Measurements from ENCODE around the gene CRPPA.
A peak's percentile ranks its signal among the peaks of the same experiment; 100 is the strongest.

The CRPPA gene

GRCh38 chr7:16423761-16424160 is 2.4 kb upstream of the CRPPA start:
- no peak for DNase-seq (ENCODE audit: low read depth in 3 of 3)

DNA sequence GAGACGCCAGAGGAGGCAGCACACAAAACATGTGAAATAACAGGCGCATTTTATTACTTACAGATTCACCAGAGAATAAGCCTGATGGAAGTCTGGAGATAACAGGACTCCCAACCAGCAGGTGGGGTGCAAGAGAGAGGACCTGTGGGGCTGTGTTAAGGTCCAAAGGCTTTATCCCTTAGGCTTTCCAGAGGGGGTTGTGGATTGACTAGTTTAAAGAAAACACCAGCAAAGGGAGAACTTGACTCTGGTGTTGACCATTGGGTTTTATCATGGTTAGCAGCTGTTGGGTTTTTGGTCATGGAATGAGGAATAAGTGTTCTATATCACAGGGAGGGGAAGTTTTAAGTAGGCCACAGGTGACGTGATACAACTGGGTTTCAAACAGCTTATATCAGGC is 1.6 kb upstream of the CRPPA start:
- no peak for DNase-seq (ENCODE audit: low read depth in 3 of 3)

DNA sequence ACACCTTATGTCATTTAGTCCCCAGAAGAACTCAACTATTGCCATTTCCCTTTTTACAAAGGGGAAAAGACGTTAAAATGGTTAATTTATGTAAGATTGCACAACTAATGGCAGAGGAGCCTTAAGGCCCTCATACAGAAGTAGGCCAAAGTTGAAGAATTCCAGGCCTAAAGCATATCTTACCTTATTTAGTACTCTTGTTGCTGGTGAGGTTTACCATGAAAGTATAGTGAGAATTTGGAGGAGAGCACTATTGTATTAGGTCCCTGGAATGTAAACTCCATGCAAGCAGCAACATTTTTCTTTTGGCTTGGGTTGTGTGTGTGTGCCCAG is 731 bp upstream of the CRPPA start:
- no peak for DNase-seq (ENCODE audit: low read depth in 3 of 3)

GRCh38 chr7:16420649-16421332 is 547 bp downstream of the CRPPA start:
- DNase-seq (ENCODE audit: low read depth in 3 of 3), result peak; percentile 54 to 74 (median 69)

DNA sequence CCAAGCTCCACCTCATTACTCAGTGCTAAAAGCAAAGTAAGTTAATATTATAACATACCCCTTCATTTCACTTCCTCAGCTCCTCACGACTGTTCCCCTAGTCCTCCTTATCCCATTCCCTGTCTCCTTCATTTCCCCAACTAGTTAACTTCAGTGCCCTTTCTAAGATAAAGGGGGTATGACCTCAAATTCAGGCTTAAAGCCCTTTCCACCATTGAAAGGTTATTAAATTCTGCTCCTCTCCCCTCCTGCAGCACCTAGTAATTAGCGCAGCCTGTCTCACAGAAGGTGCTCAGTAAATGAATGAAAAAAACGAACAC is 1.0 kb downstream of the CRPPA start:
- no peak for DNase-seq (ENCODE audit: low read depth in 3 of 3)

- no peak for DNase-seq (ENCODE audit: low read depth in 3 of 3)
Observed at GRCh38 chr7:16419859-16420258, 1.5 kb downstream of the CRPPA start.

- no peak for DNase-seq (ENCODE audit: low read depth in 3 of 3)
Observed at GRCh38 chr7:16419126-16419525, 2.2 kb downstream of the CRPPA start.

- DNase-seq (ENCODE audit: low read depth in 3 of 3), result no peak
Observed at GRCh38 chr7:16417906-16418305, 3.4 kb downstream of the CRPPA start.

GRCh38 chr7:16416289-16417282 is 4.8 kb downstream of the CRPPA start:
- no peak for DNase-seq (ENCODE audit: low read depth in 3 of 3)

GRCh38 chr7:16412274-16413254 is 8.8 kb downstream of the CRPPA start:
- no peak for DNase-seq (ENCODE audit: low read depth in 3 of 3)

GRCh38 chr7:16411391-16411790 is 9.9 kb downstream of the CRPPA start:
- DNase-seq (ENCODE audit: low read depth in 3 of 3), result no peak

DNA sequence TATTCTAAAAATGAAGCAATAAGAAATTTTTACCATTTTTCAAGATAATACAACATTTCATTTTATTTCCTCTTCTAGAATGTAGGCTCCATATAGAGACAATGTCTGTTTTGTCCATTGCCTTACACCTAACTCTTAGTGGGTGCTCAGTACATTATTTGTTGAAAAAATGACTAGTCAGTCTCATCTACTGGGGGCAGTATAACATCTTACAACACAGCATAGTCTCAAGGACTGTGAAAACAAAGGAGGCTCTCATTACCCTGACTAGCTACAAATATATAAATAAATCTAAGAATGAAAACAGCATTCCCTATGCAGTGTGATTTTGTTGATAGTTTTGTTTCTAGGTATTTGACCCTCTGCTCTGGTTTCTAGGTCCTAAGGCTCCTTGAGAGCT is 11.6 kb downstream of the CRPPA start:
- DNase-seq (ENCODE audit: low read depth in 3 of 3), result no peak

DNA sequence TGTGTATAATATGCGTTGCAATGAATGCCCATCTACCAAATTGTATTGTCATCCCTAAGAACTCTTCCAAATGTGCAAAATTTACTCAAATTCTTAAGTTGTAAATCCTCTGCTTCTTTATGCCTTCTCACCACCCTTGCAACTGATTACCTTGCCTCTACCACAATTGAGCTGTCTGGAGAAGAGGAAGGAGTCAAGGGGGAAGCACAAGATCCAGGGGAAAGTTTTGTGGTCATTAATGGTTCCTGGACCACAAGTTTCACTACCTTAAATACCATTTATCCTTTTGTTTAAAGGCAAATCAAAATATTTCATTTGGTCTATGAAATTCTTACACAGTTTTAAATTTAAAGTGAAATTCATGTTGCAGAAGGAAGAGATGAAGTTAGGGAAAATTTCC is 16.7 kb downstream of the CRPPA start:
- DNase-seq (ENCODE audit: low read depth in 3 of 3), result no peak

DNA sequence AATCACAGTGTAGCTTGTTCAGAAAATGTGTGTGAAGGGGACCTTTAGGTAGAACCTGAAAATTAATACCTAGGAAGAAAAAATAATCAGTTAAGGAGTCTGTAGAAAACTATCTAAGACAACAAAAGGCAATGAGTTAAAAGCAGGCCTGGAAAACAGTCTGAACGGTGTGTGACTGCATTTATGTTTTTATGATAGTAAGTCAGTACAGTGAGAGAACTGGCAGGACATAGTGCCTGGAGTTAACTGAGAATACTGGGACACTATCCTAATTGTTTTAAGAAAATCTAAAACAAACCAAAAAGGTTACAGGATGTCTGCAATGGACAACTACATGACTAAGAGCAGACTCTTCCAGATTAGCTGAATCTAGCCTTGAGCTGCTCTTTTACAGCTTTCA is 17.9 kb downstream of the CRPPA start:
- no peak for DNase-seq (ENCODE audit: low read depth in 3 of 3)

DNA sequence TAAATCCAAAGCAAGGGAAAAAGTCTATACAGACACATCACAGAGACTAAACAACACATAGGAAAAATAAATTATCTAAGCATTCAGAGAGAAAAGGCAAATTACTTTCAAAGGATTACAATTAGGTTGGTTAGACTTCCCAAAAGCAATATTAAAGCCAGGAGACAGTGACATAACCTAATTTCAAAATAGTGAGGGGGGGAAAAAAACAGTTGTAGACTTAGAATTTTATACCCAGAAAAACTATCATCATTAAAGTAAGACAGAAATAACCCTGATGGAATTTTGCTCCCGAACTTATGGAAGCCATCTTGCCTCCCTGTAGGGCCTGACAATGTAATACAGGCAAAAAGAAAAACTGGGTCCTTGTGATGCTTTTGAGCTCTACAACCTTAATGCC is 18.4 kb downstream of the CRPPA start:
- no peak for DNase-seq (ENCODE audit: low read depth in 3 of 3)

DNA sequence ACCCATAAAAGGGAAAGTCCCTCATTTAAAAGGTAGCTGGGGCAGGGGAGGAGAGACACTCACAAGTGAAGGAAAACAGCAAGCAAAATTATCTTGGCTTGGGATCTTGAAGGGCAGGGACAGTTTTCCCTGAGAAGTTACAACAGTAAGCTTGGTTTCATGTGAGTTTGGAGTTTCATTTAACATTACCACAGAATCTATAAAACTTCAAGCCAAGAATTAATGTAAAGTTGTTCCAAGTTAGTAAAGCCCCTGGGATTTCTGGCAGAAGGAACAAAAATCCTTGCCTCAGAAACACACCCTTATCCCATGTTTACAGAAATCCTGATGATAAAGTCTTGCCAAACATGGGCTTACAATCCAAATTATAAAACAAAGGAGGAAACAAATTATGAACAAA is 19.2 kb downstream of the CRPPA start:
- DNase-seq (ENCODE audit: low read depth in 3 of 3), result no peak

GRCh38 chr7:16400893-16401275 is 20.5 kb downstream of the CRPPA start:
- DNase-seq (ENCODE audit: low read depth in 3 of 3), result no peak

DNA sequence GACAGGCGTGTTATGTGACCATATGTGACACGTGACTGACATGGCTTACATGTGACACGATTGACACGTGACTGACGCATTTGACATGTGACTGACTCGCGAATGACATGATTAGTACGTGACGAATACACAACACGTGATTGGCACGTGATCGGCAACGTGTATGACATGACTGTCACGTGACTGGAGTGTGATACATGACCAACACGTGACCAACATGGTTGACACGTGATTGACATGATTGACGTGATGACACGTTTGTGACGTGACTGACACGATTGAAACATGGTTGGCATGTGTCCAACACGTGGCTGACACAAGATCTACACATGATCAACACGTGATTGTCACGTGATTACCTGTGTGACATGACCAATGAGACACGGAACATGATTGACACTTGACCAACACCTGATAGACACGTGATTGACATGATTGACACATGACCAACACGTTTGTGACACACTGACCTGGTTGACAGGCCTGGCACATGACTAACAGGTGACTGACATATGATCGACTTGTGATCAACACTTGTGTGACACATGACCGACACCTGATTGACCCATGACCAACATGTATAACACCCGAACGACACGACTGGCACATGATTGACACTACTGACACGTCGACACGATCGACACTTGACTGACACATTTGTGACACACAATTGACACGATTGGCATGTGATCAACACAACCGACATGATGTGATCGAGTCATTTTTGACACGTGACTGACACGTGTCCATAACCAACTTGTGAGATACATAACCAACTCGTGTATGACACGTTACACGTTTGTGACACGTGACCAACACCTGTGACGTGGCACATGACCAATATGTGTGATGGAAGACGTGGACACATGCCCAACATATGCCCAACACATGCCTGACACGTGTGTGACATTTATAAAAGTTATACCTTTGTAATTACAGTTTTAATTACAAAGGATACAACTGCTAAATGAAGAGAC is 21.1 kb downstream of the CRPPA start:
- no peak for DNase-seq (ENCODE audit: low read depth in 3 of 3)

GRCh38 chr7:16399265-16399831 is 22.0 kb downstream of the CRPPA start:
- DNase-seq (ENCODE audit: low read depth in 3 of 3), result no peak

DNA sequence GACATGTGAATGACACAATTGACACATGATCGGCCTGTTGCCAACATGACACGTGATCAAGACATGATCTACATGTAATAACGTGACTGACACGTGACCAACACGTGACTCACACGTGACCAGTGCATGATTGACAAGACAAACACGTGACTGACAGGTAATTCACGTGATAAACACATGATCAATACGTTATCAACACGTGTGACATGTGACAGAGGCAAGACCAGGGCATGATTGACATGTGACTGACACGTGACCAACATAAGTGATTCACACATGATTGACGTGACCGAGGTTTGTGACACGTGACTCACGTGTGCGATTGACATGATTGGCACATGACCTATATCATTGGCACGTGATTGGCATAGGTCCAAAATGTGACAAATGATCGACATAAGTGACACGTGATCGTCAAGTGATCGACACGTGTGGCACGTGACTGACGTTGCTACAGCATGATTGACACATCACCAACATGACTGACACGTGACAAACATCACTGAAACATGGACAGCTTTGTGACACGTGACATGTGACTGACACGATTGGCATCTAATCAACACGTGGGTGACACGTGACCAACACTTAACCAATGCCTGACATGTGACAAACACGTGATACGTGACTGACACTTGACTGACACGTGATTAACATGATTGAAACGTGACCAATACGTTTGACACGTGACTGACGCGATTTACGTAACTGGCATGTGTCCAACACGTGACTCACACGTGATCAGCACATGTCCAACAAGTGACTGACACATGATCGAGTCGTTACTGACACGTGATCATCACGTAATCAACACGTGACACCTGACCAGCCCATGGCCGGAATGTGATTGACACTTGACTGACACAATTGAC is 23.0 kb downstream of the CRPPA start:
- DNase-seq (ENCODE audit: low read depth in 3 of 3), result no peak

All from stimulated activated CD4-positive, alpha-beta T cell treated with anti-CD3 and anti-CD28 coated beads, TNF-alpha, amount 100 ng/mL, for 4 hours (primary cell).